PC-3 (cell line): ENCODE measurements around the gene CKB.

Experiments used
- EZH2 ChIP-seq: fragments of 300-600 bp; sonication (generic); IDR thresholded peaks from one replicate; pipeline ENCODE4 v1.6.1; 2017; ENCODE audit warnings: antibody characterized with exemption, mild to moderate bottlenecking, low read length; ENCODE audit not compliant: unreplicated experiment
- TF ChIP-seq, protein P1 (sequence below): fragments of 300-600 bp; sonication (generic); conservative IDR thresholded peaks from 2 replicates; pipeline ENCODE4 v1.5.1; 2017; ENCODE audit warnings: antibody characterized with exemption, low read depth, mild to moderate bottlenecking, low read length

GRCh38 chr14:103543721-103544387, 21.2 kb upstream of the CKB start:
- no peak for TF ChIP-seq EZH2
- TF ChIP-seq, protein P1, sequence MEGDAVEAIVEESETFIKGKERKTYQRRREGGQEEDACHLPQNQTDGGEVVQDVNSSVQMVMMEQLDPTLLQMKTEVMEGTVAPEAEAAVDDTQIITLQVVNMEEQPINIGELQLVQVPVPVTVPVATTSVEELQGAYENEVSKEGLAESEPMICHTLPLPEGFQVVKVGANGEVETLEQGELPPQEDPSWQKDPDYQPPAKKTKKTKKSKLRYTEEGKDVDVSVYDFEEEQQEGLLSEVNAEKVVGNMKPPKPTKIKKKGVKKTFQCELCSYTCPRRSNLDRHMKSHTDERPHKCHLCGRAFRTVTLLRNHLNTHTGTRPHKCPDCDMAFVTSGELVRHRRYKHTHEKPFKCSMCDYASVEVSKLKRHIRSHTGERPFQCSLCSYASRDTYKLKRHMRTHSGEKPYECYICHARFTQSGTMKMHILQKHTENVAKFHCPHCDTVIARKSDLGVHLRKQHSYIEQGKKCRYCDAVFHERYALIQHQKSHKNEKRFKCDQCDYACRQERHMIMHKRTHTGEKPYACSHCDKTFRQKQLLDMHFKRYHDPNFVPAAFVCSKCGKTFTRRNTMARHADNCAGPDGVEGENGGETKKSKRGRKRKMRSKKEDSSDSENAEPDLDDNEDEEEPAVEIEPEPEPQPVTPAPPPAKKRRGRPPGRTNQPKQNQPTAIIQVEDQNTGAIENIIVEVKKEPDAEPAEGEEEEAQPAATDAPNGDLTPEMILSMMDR = no peak
